GM12878 (cell line): ENCODE data around the gene CA6. TPM values are rescaled to one million over a fixed set of nuclear protein-coding genes. Genes with fewer than 3 reads are reported as not detected.

Experiments used
- BRCA1 ChIP-seq: IDR thresholded peaks from 2 replicates; pipeline ENCODE4 v1.6.1; 2011; ENCODE audit warnings: low read depth, low read length, improper control_type of control experiment
- FOXM1 ChIP-seq: IDR thresholded peaks from 2 replicates; pipeline ENCODE4 v1.6.1; 2012; ENCODE audit warnings: low read depth, mild to moderate bottlenecking, inconsistent platforms, low read length, moderate library complexity
- MTA2 ChIP-seq: fragments of 450-650 bp; IDR thresholded peaks from 2 replicates; pipeline ENCODE4 v1.6.1; 2016; ENCODE audit warnings: low read depth, mild to moderate bottlenecking, moderate library complexity
- NR2C1 ChIP-seq: fragments of 450-650 bp; IDR thresholded peaks from 2 replicates; pipeline ENCODE4 v1.6.1; 2017; ENCODE audit warnings: antibody characterized with exemption, mild to moderate bottlenecking, moderate library complexity
- POU2F2 ChIP-seq: IDR thresholded peaks from 3 replicates; pipeline ENCODE4 v1.6.1; 2011; ENCODE audit warnings: low read depth, mild to moderate bottlenecking, low read length, borderline replicate concordance
- RUNX3 ChIP-seq: IDR thresholded peaks from 2 replicates; pipeline ENCODE4 v1.6.1; 2012; ENCODE audit warnings: low read length, inconsistent platforms
- STAT1 ChIP-seq: fragments of 450-650 bp; conservative IDR thresholded peaks from 2 replicates; pipeline ENCODE4 v1.6.1; 2014; ENCODE audit warnings: antibody characterized with exemption, mild to moderate bottlenecking
- TCF3 ChIP-seq: IDR thresholded peaks from 2 replicates; pipeline ENCODE4 v1.6.1; 2012; ENCODE audit warnings: low read depth, mild to moderate bottlenecking, low read length, borderline replicate concordance; ENCODE audit not compliant: insufficient read depth
- polyA plus RNA-seq, 11 experiments: library from polyadenylated mRNA; depleted of rRNA in 4 of 11; unstranded in 6 of 11; stranded (reverse) in 5 of 11; fragments of >200 nt; fragmentation: Nextera tagmentation in 4 of 11; fragmentation: Illumina TruSeq in 1 of 11; extraction: Ambion mirVana in 4 of 11; extraction: Trizol in 1 of 11; gene quantifications; 1 replicate in 1 of 11; 2 replicates in 10 of 11; pipeline versions ENCODE4 v1.2.1 to v1.2.3, GENCODE V29; 2011 to 2016; ENCODE audit warnings: inconsistent platforms in 2 of 11, missing spikeins in 2 of 11, low read depth in 1 of 11
- total RNA-seq, 4 experiments: library from RNA; depleted of rRNA in 3 of 4; stranded (reverse); fragments of >200 nt in 3 of 4; fragmentation: Illumina TruSeq in 1 of 4; extraction: Trizol in 1 of 4; gene quantifications; 2 replicates each; pipeline versions ENCODE4 v1.2.1 to v1.2.3, GENCODE V29; 2013 to 2021
- TF ChIP-seq, protein P1 (sequence below): IDR thresholded peaks from 2 replicates; pipeline ENCODE4 v1.6.1; 2012; ENCODE audit warnings: improper control_type of control experiment, low read depth, low read length; ENCODE audit not compliant: insufficient replicate concordance
- TF ChIP-seq, protein P2 (sequence below): fragments of 450-650 bp; formaldehyde crosslinking; IDR thresholded peaks from 2 replicates; pipeline ENCODE4 v1.5.0; 2022; ENCODE audit warnings: mild to moderate bottlenecking, missing genetic modification characterization
- TF ChIP-seq, protein P3 (sequence below): fragments of 450-650 bp; IDR thresholded peaks from 2 replicates; pipeline ENCODE4 v1.6.1; 2017; ENCODE audit warnings: antibody characterized with exemption, mild to moderate bottlenecking, moderate library complexity
- TF ChIP-seq, protein P4 (sequence below): fragments of 450-650 bp; IDR thresholded peaks from 2 replicates; pipeline ENCODE4 v1.6.1; 2017; ENCODE audit warnings: mild to moderate bottlenecking, moderate library complexity

The CA6 gene
- total and polyA plus RNA-seq, 10 of the 15 experiments (the other 5 are each of a cell fraction or from before 2014, with no cell fraction given): not detected

DNA sequence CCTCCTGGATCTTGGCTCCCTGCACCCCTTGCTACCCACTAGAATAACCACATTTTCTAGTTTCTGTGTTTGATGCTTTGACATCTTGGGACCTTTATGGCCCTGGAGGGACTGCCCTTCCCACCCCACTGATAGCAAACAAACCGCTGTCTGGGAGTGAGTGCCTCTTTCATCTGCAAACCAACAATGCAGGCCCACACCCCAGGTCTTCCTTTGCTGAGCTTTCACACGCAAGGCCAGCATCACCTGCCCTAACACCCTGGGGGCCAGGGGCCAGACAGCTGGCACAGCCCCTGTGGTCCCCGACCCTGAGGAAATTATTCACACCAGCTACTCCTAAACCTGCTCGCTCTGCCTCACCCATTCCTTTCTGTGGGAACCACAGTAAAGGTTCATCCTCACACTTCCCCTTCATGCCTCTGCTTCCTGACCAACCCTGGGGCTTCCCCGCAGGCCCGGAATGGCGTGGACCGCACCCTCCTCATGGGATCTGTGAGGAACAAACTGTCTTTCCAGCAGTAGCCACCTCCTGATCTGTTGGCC, 65.2 kb downstream of the CA6 start (continued):
- TF ChIP-seq FOXM1: no peak
- peak; percentile 42 for TF ChIP-seq RUNX3
- TF ChIP-seq NR2C1: no peak
- TF ChIP-seq, protein P1, sequence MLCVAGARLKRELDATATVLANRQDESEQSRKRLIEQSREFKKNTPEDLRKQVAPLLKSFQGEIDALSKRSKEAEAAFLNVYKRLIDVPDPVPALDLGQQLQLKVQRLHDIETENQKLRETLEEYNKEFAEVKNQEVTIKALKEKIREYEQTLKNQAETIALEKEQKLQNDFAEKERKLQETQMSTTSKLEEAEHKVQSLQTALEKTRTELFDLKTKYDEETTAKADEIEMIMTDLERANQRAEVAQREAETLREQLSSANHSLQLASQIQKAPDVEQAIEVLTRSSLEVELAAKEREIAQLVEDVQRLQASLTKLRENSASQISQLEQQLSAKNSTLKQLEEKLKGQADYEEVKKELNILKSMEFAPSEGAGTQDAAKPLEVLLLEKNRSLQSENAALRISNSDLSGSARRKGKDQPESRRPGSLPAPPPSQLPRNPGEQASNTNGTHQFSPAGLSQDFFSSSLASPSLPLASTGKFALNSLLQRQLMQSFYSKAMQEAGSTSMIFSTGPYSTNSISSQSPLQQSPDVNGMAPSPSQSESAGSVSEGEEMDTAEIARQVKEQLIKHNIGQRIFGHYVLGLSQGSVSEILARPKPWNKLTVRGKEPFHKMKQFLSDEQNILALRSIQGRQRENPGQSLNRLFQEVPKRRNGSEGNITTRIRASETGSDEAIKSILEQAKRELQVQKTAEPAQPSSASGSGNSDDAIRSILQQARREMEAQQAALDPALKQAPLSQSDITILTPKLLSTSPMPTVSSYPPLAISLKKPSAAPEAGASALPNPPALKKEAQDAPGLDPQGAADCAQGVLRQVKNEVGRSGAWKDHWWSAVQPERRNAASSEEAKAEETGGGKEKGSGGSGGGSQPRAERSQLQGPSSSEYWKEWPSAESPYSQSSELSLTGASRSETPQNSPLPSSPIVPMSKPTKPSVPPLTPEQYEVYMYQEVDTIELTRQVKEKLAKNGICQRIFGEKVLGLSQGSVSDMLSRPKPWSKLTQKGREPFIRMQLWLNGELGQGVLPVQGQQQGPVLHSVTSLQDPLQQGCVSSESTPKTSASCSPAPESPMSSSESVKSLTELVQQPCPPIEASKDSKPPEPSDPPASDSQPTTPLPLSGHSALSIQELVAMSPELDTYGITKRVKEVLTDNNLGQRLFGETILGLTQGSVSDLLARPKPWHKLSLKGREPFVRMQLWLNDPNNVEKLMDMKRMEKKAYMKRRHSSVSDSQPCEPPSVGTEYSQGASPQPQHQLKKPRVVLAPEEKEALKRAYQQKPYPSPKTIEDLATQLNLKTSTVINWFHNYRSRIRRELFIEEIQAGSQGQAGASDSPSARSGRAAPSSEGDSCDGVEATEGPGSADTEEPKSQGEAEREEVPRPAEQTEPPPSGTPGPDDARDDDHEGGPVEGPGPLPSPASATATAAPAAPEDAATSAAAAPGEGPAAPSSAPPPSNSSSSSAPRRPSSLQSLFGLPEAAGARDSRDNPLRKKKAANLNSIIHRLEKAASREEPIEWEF: peak; percentile 27
- TF ChIP-seq TCF3: no peak
- TF ChIP-seq MTA2: peak; percentile 21; the same call in 1 of the 2 replicates
- no peak for TF ChIP-seq POU2F2
- no peak for TF ChIP-seq BRCA1
- TF ChIP-seq, protein P2, sequence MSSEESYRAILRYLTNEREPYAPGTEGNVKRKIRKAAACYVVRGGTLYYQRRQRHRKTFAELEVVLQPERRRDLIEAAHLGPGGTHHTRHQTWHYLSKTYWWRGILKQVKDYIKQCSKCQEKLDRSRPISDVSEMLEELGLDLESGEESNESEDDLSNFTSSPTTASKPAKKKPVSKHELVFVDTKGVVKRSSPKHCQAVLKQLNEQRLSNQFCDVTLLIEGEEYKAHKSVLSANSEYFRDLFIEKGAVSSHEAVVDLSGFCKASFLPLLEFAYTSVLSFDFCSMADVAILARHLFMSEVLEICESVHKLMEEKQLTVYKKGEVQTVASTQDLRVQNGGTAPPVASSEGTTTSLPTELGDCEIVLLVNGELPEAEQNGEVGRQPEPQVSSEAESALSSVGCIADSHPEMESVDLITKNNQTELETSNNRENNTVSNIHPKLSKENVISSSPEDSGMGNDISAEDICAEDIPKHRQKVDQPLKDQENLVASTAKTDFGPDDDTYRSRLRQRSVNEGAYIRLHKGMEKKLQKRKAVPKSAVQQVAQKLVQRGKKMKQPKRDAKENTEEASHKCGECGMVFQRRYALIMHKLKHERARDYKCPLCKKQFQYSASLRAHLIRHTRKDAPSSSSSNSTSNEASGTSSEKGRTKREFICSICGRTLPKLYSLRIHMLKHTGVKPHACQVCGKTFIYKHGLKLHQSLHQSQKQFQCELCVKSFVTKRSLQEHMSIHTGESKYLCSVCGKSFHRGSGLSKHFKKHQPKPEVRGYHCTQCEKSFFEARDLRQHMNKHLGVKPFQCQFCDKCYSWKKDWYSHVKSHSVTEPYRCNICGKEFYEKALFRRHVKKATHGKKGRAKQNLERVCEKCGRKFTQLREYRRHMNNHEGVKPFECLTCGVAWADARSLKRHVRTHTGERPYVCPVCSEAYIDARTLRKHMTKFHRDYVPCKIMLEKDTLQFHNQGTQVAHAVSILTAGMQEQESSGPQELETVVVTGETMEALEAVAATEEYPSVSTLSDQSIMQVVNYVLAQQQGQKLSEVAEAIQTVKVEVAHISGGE (CRISPR knock-in tag): no peak
- TF ChIP-seq STAT1: no peak
- TF ChIP-seq, protein P3, sequence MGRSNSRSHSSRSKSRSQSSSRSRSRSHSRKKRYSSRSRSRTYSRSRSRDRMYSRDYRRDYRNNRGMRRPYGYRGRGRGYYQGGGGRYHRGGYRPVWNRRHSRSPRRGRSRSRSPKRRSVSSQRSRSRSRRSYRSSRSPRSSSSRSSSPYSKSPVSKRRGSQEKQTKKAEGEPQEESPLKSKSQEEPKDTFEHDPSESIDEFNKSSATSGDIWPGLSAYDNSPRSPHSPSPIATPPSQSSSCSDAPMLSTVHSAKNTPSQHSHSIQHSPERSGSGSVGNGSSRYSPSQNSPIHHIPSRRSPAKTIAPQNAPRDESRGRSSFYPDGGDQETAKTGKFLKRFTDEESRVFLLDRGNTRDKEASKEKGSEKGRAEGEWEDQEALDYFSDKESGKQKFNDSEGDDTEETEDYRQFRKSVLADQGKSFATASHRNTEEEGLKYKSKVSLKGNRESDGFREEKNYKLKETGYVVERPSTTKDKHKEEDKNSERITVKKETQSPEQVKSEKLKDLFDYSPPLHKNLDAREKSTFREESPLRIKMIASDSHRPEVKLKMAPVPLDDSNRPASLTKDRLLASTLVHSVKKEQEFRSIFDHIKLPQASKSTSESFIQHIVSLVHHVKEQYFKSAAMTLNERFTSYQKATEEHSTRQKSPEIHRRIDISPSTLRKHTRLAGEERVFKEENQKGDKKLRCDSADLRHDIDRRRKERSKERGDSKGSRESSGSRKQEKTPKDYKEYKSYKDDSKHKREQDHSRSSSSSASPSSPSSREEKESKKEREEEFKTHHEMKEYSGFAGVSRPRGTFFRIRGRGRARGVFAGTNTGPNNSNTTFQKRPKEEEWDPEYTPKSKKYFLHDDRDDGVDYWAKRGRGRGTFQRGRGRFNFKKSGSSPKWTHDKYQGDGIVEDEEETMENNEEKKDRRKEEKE: no peak
- TF ChIP-seq, protein P4, sequence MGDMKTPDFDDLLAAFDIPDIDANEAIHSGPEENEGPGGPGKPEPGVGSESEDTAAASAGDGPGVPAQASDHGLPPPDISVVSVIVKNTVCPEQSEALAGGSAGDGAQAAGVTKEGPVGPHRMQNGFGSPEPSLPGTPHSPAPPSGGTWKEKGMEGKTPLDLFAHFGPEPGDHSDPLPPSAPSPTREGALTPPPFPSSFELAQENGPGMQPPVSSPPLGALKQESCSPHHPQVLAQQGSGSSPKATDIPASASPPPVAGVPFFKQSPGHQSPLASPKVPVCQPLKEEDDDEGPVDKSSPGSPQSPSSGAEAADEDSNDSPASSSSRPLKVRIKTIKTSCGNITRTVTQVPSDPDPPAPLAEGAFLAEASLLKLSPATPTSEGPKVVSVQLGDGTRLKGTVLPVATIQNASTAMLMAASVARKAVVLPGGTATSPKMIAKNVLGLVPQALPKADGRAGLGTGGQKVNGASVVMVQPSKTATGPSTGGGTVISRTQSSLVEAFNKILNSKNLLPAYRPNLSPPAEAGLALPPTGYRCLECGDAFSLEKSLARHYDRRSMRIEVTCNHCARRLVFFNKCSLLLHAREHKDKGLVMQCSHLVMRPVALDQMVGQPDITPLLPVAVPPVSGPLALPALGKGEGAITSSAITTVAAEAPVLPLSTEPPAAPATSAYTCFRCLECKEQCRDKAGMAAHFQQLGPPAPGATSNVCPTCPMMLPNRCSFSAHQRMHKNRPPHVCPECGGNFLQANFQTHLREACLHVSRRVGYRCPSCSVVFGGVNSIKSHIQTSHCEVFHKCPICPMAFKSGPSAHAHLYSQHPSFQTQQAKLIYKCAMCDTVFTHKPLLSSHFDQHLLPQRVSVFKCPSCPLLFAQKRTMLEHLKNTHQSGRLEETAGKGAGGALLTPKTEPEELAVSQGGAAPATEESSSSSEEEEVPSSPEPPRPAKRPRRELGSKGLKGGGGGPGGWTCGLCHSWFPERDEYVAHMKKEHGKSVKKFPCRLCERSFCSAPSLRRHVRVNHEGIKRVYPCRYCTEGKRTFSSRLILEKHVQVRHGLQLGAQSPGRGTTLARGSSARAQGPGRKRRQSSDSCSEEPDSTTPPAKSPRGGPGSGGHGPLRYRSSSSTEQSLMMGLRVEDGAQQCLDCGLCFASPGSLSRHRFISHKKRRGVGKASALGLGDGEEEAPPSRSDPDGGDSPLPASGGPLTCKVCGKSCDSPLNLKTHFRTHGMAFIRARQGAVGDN: no peak
